Measurements from ENCODE around the gene GYPE. TPM values are rescaled to one million over a fixed set of nuclear protein-coding genes. Genes with fewer than 3 reads are reported as not detected.
"Not testable (repeated sequence)": the region's sequence is repeated elsewhere in the genome, so short reads cannot be mapped to it uniquely, and the experiment has no call there.

Gene GYPE
- total and polyA plus RNA-seq, 2 donors (not counting 3 experiments of a cell fraction or from before 2014, with no cell fraction given): 0.58 TPM; not detected in 1

GRCh38 chr4:143947493-143947892, 42.1 kb upstream of the GYPE start:
- H3K4me2 ChIP-seq (ENCODE audit: insufficient read depth, low read length); H3K36me3 ChIP-seq (ENCODE audit: control insufficient read depth in 2 of 2, extremely low read depth in 1 of 2, insufficient read depth in 2 of 2, low read length in 2 of 2); POLR2A ChIA-PET; CTCF ChIA-PET; DNase-seq (ENCODE audit: low read depth, low spot score); FAIRE-seq; H3K9me1 ChIP-seq (replicated peaks; ENCODE audit: control insufficient read depth, extremely low read depth, insufficient read depth, low read length); H3K27me3 ChIP-seq (ENCODE audit: control insufficient read depth in 2 of 2, insufficient read depth in 2 of 2, low read length in 2 of 2); H3K9me3 ChIP-seq (replicated peaks; ENCODE audit: control insufficient read depth, insufficient read depth, low read length); H4K20me1 ChIP-seq (replicated peaks; ENCODE audit: control insufficient read depth, extremely low read depth, insufficient read depth, low read length); intact Hi-C loops (cut with micrococcal nuclease); H3K9ac ChIP-seq (replicated peaks; ENCODE audit: extremely low read depth, insufficient read depth, low read length); H3K4me1 ChIP-seq (ENCODE audit: control insufficient read depth, extremely low read depth, insufficient read depth, low read length); H2AFZ ChIP-seq (ENCODE audit: low read depth, low read length); H3K27ac ChIP-seq (ENCODE audit: insufficient read depth, low read depth, low read length); H3K4me3 ChIP-seq (replicated peaks in 1 of 3; ENCODE audit: insufficient read depth in 1 of 3, low read depth in 1 of 3, low read length in 3 of 3); BruUV-seq (replicated peaks); H3K79me2 ChIP-seq (ENCODE audit: control insufficient read depth, insufficient read depth, low read length); dilution Hi-C loops (cut with MboI; ENCODE audit: extremely low pct_ligation_motif_present, low sequenced_read_pairs): not testable (repeated sequence)

GRCh38 chr4:143940708-143941107, 35.3 kb upstream of the GYPE start:
- H3K9ac ChIP-seq (replicated peaks; ENCODE audit: extremely low read depth, insufficient read depth, low read length); intact Hi-C loops (cut with micrococcal nuclease); dilution Hi-C loops (cut with MboI; ENCODE audit: extremely low pct_ligation_motif_present, low sequenced_read_pairs); H3K9me3 ChIP-seq (replicated peaks; ENCODE audit: control insufficient read depth, insufficient read depth, low read length); FAIRE-seq; H3K4me2 ChIP-seq (ENCODE audit: insufficient read depth, low read length); H3K27me3 ChIP-seq (ENCODE audit: control insufficient read depth in 2 of 2, insufficient read depth in 2 of 2, low read length in 2 of 2); H3K4me3 ChIP-seq (replicated peaks in 1 of 3; ENCODE audit: insufficient read depth in 1 of 3, low read depth in 1 of 3, low read length in 3 of 3); POLR2A ChIA-PET; H3K36me3 ChIP-seq (ENCODE audit: control insufficient read depth in 2 of 2, extremely low read depth in 1 of 2, insufficient read depth in 2 of 2, low read length in 2 of 2); BruUV-seq (replicated peaks); H3K4me1 ChIP-seq (ENCODE audit: control insufficient read depth, extremely low read depth, insufficient read depth, low read length); H3K79me2 ChIP-seq (ENCODE audit: control insufficient read depth, insufficient read depth, low read length); DNase-seq (ENCODE audit: low read depth, low spot score); H3K27ac ChIP-seq (ENCODE audit: insufficient read depth, low read depth, low read length); H4K20me1 ChIP-seq (replicated peaks; ENCODE audit: control insufficient read depth, extremely low read depth, insufficient read depth, low read length); H3K9me1 ChIP-seq (replicated peaks; ENCODE audit: control insufficient read depth, extremely low read depth, insufficient read depth, low read length); CTCF ChIA-PET; H2AFZ ChIP-seq (ENCODE audit: low read depth, low read length): not testable (repeated sequence)

- Histone ChIP-seq H3K36me3 (ENCODE audit: control insufficient read depth in 2 of 2, extremely low read depth in 1 of 2, insufficient read depth in 2 of 2, low read length in 2 of 2) (no peaks in the 10 kb centered on the region), H3K27me3 (ENCODE audit: control insufficient read depth in 2 of 2, insufficient read depth in 2 of 2, low read length in 2 of 2) (no peaks in the 10 kb centered on the region), H3K9me3 (replicated peaks; ENCODE audit: control insufficient read depth, insufficient read depth, low read length) (no peaks in the 10 kb centered on the region), H3K4me3 (replicated peaks in 1 of 3; ENCODE audit: insufficient read depth in 1 of 3, low read depth in 1 of 3, low read length in 3 of 3) (no peak overlapping the region), H3K4me1 (ENCODE audit: control insufficient read depth, extremely low read depth, insufficient read depth, low read length) (no peaks in the 10 kb centered on the region), H3K9me1 (replicated peaks; ENCODE audit: control insufficient read depth, extremely low read depth, insufficient read depth, low read length) (no peaks in the 10 kb centered on the region), H3K9ac (replicated peaks; ENCODE audit: extremely low read depth, insufficient read depth, low read length) (no peak overlapping the region), H4K20me1 (replicated peaks; ENCODE audit: control insufficient read depth, extremely low read depth, insufficient read depth, low read length) (no peaks in the 10 kb centered on the region), H2AFZ (ENCODE audit: low read depth, low read length) (no peak overlapping the region), H3K4me2 (ENCODE audit: insufficient read depth, low read length) (no peak overlapping the region), H3K27ac (ENCODE audit: insufficient read depth, low read depth, low read length) (no peak overlapping the region), H3K79me2 (ENCODE audit: control insufficient read depth, insufficient read depth, low read length) (no peaks in the 10 kb centered on the region)
- CTCF ChIA-PET: no interaction called here
- no peak for DNase-seq (ENCODE audit: low read depth, low spot score)
- BruUV-seq (replicated peaks): no TSS peak
- POLR2A ChIA-PET: no interaction called here
- TF ChIP-seq CTCF (IDR thresholded peaks at IDR 0.05; ENCODE audit: extremely low read depth in 1 of 2, insufficient read depth in 1 of 2, low read depth in 1 of 2, low read length in 2 of 2) (no peak), MYC (IDR thresholded peaks at IDR 0.05; ENCODE audit: low read depth, low read length) (no peak), POLR2AphosphoS5 (IDR thresholded peaks at IDR 0.05; ENCODE audit: insufficient read depth, low read depth, low read length) (no peak), EZH2 (IDR thresholded peaks at IDR 0.05; ENCODE audit: borderline replicate concordance, low read depth, low read length, severe bottlenecking) (no peak), MAX (IDR thresholded peaks at IDR 0.05; ENCODE audit: insufficient read depth, insufficient read length) (no peak), FOS (IDR thresholded peaks at IDR 0.05; ENCODE audit: borderline replicate concordance, insufficient read depth, low read length) (no peak), POLR2A (IDR thresholded peaks at IDR 0.05; ENCODE audit: low read depth, low read length) (no peak), GATA2 (IDR thresholded peaks at IDR 0.05; ENCODE audit: insufficient read depth, insufficient read length, low read depth, low read length) (no peak), JUN (IDR thresholded peaks at IDR 0.05; ENCODE audit: borderline replicate concordance, insufficient read depth, insufficient read length, low read depth) (no peak)
- dilution Hi-C loops (cut with MboI; ENCODE audit: extremely low pct_ligation_motif_present, low sequenced_read_pairs): no loop called here
- intact Hi-C loops (cut with micrococcal nuclease): no loop called here
- FAIRE-seq: no peak
These were observed 34.2 kb upstream of the GYPE start for GRCh38 chr4:143939528-143939927.

Data from endothelial cell of umbilical vein (primary cell).